HG03432 (cell line): Measurements from ENCODE around the gene OR5AS1.
"Not testable (repeated sequence)": the region's sequence is repeated elsewhere in the genome, so short reads cannot be mapped to it uniquely, and the experiment has no call there.

ENCODE experiments used
- ATAC-seq: cut with Tn5 transposase; IDR thresholded peaks from one replicate; pipeline ENCODE4 v1.9.1; 2021; ENCODE audit warnings: mild to moderate bottlenecking, moderate library complexity; ENCODE audit not compliant: unreplicated experiment

The OR5AS1 gene

GRCh38 chr11:56027354-56027753 is at the start of gene OR5AS1:
Gene OR5AS1, plus strand, starts transcription at chr11:56027654. Its CDS starts 2,765 bp downstream, at chr11:56030419.
- no peak for ATAC-seq

- no peak for ATAC-seq
Observed at GRCh38 chr11:55994525-55994924, 32.9 kb upstream of the OR5AS1 start, which contains the start of gene OR5F1. Gene OR5F1, minus strand, starts transcription at chr11:55994625. Its CDS starts 0 bp downstream, at chr11:55994625.

DNA sequence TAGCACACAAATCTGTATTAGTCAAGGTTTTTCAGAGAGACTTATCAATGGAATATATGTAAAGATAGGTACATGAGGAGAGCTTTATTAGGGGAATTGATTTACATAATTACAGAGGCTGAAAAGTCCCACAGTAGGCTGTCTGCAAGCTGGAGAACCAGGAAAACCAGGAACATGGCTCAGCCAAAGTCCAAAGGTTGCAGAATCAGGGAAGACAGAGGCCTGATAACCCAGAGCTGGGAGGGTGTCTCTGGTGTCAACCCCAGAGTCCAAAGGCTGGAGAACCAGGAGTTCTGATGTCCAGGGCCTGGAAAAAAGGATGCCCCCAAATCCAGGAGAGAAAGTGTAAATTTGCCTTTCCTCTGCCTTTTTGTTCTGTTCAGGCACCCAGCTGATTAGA is 16.7 kb upstream of the OR5AS1 start:
- no peak for ATAC-seq

DNA sequence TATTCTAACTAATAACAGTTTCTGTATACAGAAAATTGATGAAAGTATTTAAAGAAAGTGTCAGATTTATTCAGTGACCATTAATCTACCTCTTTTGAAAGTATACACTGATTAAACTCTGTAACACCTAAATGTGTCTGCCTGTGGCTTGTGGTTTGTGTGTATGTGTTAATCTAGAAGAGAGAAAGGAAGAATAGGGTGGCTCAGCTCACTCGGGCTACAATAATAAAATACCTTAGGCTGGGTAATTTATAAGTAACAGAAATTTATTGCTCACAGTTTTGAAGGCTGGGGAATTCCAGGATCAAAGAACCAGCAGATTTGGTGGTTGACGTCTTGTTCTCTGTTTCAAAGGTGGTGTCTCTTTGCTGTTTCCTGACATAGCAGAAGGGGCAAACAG is 13.6 kb upstream of the OR5AS1 start:
- ATAC-seq = peak; percentile 61

- no peak for ATAC-seq
Observed at GRCh38 chr11:56045538-56045937, 18.1 kb downstream of the OR5AS1 start.

- ATAC-seq = no peak
Observed at GRCh38 chr11:56048480-56048879, 21.0 kb downstream of the OR5AS1 start.

GRCh38 chr11:56049487-56049886 is 22.0 kb downstream of the OR5AS1 start:
- no peak for ATAC-seq

DNA sequence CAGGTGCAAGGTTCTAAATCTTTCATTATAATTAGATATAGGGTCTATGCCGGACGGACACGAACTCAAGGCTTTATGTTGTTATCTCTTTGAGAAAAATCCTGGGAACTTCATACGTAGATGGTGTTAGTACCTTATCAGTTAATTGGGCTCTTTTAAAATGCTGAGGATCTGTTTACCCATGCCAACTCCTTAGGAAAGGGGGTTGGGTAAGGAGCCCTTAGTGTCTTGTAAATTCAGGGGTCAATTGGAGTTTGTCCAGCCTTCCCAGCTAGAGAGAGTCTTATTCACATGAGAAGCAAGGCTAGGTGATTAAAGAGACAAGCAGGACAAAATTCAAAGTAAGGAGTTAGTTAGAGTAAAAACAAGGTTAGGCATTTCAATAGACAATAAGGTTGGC is 28.9 kb downstream of the OR5AS1 start:
- not testable (repeated sequence) for ATAC-seq

- ATAC-seq = not testable (repeated sequence)
Observed at GRCh38 chr11:56057661-56058237, 30.3 kb downstream of the OR5AS1 start.

DNA sequence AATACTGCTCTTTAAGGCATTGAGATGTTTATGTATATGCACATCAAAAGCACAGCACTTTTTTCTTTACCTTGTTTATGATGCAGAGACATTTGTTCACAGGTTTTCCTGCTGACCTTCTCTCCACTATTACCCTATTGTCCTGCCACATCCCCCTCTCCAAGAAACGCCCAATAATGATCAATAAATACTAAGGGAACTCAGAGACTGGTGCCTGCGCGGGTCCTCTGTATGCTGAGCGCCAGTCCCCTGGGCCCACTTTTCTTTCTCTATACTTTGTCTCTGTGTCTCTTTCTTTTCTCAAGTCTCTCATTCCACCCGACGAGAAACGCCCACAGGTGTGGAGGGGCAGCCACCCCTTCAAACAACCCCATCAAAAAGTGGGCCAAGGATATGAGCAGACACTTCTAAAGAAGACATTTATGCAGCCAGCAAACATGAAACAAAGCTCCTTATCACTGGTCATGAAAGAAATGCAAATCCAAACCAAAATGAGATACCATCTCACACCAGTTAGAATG is 30.9 kb downstream of the OR5AS1 start:
- ATAC-seq = not testable (repeated sequence)

- ATAC-seq = no peak
Observed at GRCh38 chr11:56066980-56067379, 39.5 kb downstream of the OR5AS1 start.
